ENCODE measurements around the gene CRADD. TPM values are rescaled to one million over a fixed set of nuclear protein-coding genes. Genes with fewer than 3 reads are reported as not detected.

Gene CRADD
- polyA plus RNA-seq, 3 donors: 12.2 to 12.4 (median 12.3) TPM

GRCh38 chr12:93667672-93668071, 9.5 kb upstream of the CRADD start:
- no peak for DNase-seq

GRCh38 chr12:93668919-93669418, 8.2 kb upstream of the CRADD start:
- DNase-seq: no peak

- DNase-seq: no peak
Observed at GRCh38 chr12:93669452-93669851, 7.7 kb upstream of the CRADD start.

- DNase-seq: no peak
Observed at GRCh38 chr12:93670104-93670503, 7.1 kb upstream of the CRADD start.

- no peak for DNase-seq
Observed at GRCh38 chr12:93671044-93671443, 6.1 kb upstream of the CRADD start.

GRCh38 chr12:93673084-93673483, 4.1 kb upstream of the CRADD start:
- no peak for DNase-seq

GRCh38 chr12:93674386-93674785, 2.8 kb upstream of the CRADD start:
- DNase-seq: no peak

GRCh38 chr12:93676408-93677194, 574 bp upstream of the CRADD start:
- DNase-seq: no peak

GRCh38 chr12:93678779-93679178, 1.6 kb downstream of the CRADD start:
- DNase-seq: no peak

- DNase-seq: peak; percentile 51
Observed at GRCh38 chr12:93679308-93679925, 2.2 kb downstream of the CRADD start.

GRCh38 chr12:93680006-93680405, 2.8 kb downstream of the CRADD start:
- DNase-seq: no peak

- no peak for DNase-seq
Observed at GRCh38 chr12:93682846-93683261, 5.7 kb downstream of the CRADD start.

GRCh38 chr12:93683410-93683809, 6.2 kb downstream of the CRADD start:
- no peak for DNase-seq

GRCh38 chr12:93684716-93685115, 7.5 kb downstream of the CRADD start:
- DNase-seq: no peak

- DNase-seq: no peak
Observed at GRCh38 chr12:93686572-93687356, 9.6 kb downstream of the CRADD start.

- DNase-seq: no peak
Observed at GRCh38 chr12:93689076-93689834, 12.1 kb downstream of the CRADD start.

GRCh38 chr12:93696462-93696861, 19.3 kb downstream of the CRADD start:
- no peak for DNase-seq

- no peak for DNase-seq
Observed at GRCh38 chr12:93698307-93699092, 21.3 kb downstream of the CRADD start.

GRCh38 chr12:93699271-93700145, 22.3 kb downstream of the CRADD start:
- DNase-seq: no peak
